Measurements from ENCODE around the gene PRUNE2.

PRUNE2 gene

DNA sequence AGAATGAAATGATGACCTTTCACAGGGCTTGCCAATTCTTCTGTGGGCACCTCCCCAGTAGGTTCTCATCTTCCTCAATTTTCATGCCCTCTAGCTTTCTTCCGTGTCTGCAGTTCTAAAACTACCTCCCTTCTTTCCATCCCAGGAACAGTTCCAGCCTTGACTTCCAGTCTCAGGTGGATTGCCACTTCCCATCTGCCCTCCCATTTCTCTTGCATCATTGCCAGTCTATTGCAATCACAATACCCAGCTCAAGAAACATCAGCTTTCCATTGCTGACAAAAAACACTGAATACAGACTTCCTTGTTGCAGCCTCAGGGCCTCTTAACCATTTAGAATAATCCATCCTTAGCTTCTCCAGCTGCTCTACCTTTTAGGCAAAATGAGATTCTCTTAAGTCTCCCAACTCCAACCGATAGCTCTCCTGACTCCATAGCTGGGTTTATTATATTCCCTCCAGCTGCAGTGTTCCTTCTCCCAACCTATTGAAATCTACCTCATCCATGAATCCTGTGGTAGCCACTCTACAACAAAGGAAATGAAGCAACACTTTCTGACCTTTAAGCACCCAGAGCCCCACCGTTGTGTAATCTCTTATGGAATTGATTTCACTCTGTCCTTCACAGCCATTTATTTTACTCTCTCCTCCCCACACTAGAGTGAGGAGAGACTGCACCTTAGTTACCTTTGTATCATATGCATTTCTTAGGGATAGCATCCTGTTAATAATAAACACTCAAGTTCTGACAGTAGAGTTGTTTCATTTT, 217.3 kb downstream of the PRUNE2 start:
- peak overlapping the region; percentile 7; the same call in 1 of the 2 replicates for H3K27ac ChIP-seq (replicated peaks)
- peak; percentile 26 to 34 for DNase-seq (ENCODE audit: low read depth in 1 of 2, low spot score in 1 of 2)
- H3K27me3 ChIP-seq (ENCODE audit: insufficient read depth, poor library complexity, severe bottlenecking) = no peaks in the 10 kb centered on the region
- no peak overlapping the region for H3K4me3 ChIP-seq (replicated peaks; ENCODE audit: insufficient read depth, low read length)
- TF ChIP-seq SPI1 (IDR thresholded peaks at IDR 0.05; ENCODE audit: borderline replicate concordance, low read depth) = no peak
- no peak for TF ChIP-seq POLR2AphosphoS5 (IDR thresholded peaks at IDR 0.05; ENCODE audit: low read depth)
- TF ChIP-seq GABPA (IDR thresholded peaks at IDR 0.05; ENCODE audit: low read depth) = no peak
- no peak for TF ChIP-seq CTCF (IDR thresholded peaks at IDR 0.05; ENCODE audit: insufficient read depth, low read length)
- TF ChIP-seq, protein P1, sequence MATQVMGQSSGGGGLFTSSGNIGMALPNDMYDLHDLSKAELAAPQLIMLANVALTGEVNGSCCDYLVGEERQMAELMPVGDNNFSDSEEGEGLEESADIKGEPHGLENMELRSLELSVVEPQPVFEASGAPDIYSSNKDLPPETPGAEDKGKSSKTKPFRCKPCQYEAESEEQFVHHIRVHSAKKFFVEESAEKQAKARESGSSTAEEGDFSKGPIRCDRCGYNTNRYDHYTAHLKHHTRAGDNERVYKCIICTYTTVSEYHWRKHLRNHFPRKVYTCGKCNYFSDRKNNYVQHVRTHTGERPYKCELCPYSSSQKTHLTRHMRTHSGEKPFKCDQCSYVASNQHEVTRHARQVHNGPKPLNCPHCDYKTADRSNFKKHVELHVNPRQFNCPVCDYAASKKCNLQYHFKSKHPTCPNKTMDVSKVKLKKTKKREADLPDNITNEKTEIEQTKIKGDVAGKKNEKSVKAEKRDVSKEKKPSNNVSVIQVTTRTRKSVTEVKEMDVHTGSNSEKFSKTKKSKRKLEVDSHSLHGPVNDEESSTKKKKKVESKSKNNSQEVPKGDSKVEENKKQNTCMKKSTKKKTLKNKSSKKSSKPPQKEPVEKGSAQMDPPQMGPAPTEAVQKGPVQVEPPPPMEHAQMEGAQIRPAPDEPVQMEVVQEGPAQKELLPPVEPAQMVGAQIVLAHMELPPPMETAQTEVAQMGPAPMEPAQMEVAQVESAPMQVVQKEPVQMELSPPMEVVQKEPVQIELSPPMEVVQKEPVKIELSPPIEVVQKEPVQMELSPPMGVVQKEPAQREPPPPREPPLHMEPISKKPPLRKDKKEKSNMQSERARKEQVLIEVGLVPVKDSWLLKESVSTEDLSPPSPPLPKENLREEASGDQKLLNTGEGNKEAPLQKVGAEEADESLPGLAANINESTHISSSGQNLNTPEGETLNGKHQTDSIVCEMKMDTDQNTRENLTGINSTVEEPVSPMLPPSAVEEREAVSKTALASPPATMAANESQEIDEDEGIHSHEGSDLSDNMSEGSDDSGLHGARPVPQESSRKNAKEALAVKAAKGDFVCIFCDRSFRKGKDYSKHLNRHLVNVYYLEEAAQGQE (IDR thresholded peaks at IDR 0.05; ENCODE audit: insufficient replicate concordance, low read depth) = no peak

- no peaks in the 10 kb centered on the region for H3K27me3 ChIP-seq (ENCODE audit: insufficient read depth, poor library complexity, severe bottlenecking)
- H3K4me3 ChIP-seq (replicated peaks; ENCODE audit: insufficient read depth, low read length) = no peak overlapping the region
- no peak for TF ChIP-seq POLR2AphosphoS5 (IDR thresholded peaks at IDR 0.05; ENCODE audit: low read depth)
- TF ChIP-seq GABPA (IDR thresholded peaks at IDR 0.05; ENCODE audit: low read depth) = no peak
- no peak for TF ChIP-seq SPI1 (IDR thresholded peaks at IDR 0.05; ENCODE audit: borderline replicate concordance, low read depth)
- no peak for TF ChIP-seq CTCF (IDR thresholded peaks at IDR 0.05; ENCODE audit: insufficient read depth, low read length)
- TF ChIP-seq, protein P1 (IDR thresholded peaks at IDR 0.05; ENCODE audit: insufficient replicate concordance, low read depth) = no peak
- H3K27ac ChIP-seq (replicated peaks) = no peak overlapping the region; the same call in 1 of the 2 replicates
- peak in 1 of 2 experiments; percentile 28 for DNase-seq (ENCODE audit: low read depth in 1 of 2, low spot score in 1 of 2)
These were observed 218.0 kb downstream of the PRUNE2 start for GRCh38 chr9:76687861-76688391.

GRCh38 chr9:76686756-76687155, 219.2 kb downstream of the PRUNE2 start:
- no peaks in the 10 kb centered on the region for H3K27me3 ChIP-seq (ENCODE audit: insufficient read depth, poor library complexity, severe bottlenecking)

More at GRCh38 chr9:76686756-76687155, 219.2 kb downstream of the PRUNE2 start:
- no peak for DNase-seq (ENCODE audit: low read depth in 1 of 2, low spot score in 1 of 2)
- TF ChIP-seq CTCF (IDR thresholded peaks at IDR 0.05; ENCODE audit: insufficient read depth, low read length) (no peak), GABPA (IDR thresholded peaks at IDR 0.05; ENCODE audit: low read depth) (no peak), SPI1 (IDR thresholded peaks at IDR 0.05; ENCODE audit: borderline replicate concordance, low read depth) (no peak), POLR2AphosphoS5 (IDR thresholded peaks at IDR 0.05; ENCODE audit: low read depth) (no peak)
- TF ChIP-seq, protein P1 (IDR thresholded peaks at IDR 0.05; ENCODE audit: insufficient replicate concordance, low read depth) = no peak
- Histone ChIP-seq H3K27ac (replicated peaks) (no peak overlapping the region), H3K4me3 (replicated peaks; ENCODE audit: insufficient read depth, low read length) (no peak overlapping the region)

Data from HL-60 (cell line).